Measurements from ENCODE around the gene PRKCB.

DNA sequence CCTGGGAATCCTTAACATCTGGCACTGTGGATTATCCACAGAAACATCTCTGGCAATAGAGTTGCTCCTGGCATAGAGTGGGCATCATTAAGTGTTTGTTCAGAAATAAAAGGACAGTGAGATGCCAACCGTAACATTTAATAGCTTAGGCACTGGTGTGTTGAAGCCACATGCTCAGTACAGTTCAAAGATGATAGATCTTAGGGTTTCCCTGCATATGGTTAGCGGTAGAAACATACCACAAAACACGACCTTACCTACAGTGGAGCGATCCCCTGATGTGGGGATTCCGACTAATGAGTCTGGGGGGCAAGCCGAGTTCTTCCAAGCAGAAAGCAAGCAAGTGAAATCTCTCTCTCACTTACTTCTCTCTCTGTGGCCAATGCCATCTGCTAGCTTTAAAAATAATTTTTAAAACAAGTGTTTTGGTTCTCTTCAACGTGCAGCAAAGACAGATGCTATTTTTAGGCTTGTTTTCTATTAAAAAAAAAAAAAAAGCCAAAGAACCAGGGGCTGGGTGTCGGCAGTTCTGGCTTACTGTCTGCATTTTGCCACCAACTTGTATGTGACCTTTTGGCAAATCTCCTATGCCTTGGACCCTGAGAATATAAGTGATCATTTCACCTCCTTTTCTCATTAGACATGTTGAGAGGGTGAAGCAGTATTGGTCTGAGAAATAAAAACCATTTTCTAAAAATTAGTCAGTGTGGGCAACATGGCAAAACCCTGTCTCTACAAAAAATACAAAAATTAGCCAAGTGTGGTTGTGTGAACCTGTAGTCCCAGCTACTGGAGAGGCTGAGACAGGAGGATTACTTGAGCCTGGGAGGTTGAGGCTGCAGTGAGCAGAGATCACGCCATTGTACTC, 331.1 kb downstream of the PRKCB start:
- TF ChIP-seq CTCF (IDR thresholded peaks at IDR 0.05) = no peak
- no peak for TF ChIP-seq POLR2A (IDR thresholded peaks at IDR 0.05)
